Activated CD4-positive, alpha-beta T cell treated with anti-CD3 and anti-CD28 coated beads for 48 hours (primary cell): ENCODE data around the gene SLC27A1.

Experiments used
- DNase-seq: peaks from one replicate; pipeline ENCODE4 v3.0.0-alpha.2; 2020

SLC27A1 gene

DNA sequence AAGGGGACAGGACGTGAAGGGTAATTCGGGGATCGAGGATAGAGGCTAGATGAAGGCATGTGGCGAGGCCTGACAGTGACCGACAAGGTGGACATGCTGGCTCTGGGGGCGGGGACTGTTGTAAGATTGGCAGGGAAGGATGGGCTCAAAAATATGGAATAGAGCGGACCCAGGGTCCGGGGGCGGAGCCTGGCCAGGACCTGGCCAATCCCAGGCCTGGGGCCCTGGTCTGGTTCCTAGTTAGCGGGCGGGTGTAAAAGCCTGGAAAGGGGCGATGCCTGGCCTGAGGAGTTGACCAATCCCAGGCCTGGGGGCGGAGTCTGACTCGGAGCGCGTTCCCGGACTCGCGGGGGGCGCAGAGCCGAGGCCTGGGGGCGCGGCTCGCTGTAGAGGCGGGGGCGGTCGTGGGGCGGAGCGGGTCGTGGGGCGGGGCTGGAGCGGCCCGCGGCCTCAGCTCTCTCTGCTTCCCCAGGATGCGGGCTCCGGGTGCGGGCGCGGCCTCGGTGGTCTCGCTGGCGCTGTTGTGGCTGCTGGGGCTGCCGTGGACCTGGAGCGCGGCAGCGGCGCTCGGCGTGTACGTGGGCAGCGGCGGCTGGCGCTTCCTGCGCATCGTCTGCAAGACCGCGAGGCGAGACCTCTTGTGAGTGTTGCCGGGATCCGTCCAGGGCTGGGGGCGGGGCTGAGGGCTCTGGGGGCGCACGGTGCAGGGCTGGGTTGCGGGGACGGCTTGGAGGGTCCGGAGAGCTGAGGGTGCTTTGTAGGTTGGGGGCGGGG is at the start of gene SLC27A1:
SLC27A1 (plus strand) TSS at position 457 of the 774 bp plus-strand sequence; CDS start at position 474, 17 bp downstream.
- peak; percentile 93 for DNase-seq

DNA sequence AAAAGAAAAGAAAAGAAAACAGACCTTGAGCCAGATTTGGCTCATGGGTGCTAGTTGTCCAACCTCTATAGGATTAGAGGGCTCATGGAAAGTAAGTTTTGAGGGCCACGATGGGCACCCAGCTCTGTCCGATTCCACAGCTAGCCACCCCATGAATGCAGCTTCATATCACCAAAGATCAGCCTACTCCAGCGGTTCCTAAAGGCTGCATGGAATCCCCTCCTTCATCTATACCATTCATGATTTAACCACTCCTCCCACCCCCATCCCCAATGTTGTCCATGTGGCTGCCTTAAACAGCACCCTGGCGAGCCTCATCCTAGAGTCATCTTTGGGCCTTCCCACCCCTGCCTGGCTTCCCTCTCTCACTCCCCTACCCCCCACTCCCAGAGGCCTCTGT is 48.4 kb upstream of the SLC27A1 start:
- no peak for DNase-seq

DNA sequence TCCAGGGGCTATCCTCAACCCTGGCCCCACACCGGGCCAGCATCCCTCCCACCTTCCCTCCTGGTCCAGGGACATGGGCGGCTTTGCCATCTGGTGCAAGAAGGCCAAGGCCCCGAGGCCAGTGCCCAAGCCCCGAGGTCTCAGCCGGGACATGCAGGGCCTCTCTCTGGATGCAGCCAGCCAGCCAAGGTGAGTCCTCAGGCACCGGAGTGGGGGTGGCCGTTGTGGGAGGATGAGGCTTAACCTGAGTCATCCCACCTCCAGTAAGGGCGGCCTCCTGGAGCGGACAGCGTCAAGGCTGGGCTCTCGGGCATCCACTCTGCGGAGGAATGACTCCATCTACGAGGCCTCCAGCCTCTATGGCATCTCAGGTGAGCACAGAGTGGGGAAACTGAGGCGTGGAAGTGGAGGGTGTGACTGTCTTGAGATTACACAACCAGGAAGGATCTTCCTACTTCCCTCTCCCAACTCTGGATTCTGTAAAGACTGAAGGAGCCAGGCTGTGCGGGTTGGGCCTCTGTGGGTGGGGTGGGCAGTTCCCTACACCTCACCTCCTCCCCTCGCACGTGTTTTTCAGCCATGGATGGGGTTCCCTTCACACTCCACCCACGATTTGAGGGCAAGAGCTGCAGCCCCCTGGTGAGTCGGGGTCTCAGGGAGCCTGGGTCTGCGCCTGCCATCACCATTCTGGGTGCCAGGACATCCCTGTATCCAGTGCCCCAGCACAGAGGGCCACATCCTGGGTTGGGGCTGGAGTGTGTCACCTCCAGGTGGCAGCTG is 46.7 kb upstream of the SLC27A1 start:
- DNase-seq: no peak

DNA sequence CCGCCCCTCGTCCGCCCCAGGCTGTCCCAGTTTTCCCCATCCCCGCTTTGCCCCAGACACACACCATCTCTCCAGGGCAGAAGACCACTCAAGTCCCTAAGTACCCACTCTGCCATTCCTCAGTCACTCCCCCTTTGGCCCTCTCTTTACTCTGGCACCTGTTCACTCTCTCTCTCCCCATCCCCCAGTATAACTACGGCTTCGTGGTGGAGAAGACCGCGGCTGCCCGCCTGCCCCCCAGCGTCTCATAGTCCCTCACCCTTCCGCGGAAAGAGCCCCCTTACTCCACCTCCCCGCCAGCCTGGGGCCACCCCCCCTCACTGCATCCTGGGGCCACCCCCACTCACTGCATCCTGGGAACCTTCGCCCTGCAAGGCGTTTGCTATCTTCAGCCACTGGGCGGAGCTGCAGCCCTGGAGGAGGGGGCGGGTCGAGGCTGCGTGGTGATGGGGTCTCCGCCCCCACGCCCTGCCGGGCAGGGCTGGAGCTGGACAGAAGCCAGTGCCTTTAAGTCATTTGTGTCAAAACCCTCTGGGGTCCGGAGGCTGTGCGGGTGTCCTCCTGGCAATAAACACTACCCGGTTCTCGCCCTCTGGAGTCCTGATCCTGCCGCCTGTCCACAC is 45.5 kb upstream of the SLC27A1 start:
- peak; percentile 58 for DNase-seq

DNA sequence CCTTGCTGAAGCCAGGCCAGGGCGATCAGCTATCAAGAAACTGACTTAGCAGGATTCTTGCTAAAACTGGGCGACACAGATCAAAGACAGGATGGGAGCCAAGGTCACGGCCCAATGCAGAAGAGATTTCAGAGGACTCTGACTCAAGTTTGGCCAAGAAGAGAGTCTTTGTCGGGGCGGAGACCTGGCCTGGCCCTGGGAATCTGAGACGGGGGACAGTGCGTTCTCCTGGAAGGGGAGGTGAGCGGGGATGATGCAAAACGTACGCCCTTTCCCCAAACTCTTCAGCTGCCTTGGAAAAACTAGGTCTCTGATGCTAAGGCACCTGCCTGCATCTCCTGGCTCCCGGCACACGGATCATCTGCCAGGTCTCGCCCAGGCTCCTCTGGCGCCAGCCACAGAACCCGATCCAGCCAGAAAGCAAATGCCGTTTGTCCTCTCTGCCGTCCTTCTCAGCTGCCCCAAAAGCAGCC is 40.6 kb upstream of the SLC27A1 start:
- no peak for DNase-seq

DNA sequence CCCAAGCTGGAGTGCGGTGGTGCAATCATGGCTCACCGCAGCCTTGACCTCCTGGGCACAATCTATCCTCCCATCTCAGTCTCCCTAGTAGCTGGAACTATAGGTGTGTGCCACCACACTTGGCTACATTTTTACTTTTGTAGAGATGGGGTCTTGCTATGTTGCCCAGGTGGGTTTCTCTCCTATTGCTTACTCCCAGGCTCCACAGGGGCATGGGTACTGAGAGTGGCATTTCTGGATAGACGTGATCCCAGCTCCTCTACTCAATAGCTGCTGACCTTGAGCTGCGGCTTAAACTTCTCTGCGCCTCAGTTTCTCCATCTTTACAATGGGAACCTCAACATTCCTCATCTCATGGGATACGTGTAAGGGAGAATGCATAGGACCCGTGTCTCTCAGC is 38.9 kb upstream of the SLC27A1 start:
- DNase-seq: no peak

DNA sequence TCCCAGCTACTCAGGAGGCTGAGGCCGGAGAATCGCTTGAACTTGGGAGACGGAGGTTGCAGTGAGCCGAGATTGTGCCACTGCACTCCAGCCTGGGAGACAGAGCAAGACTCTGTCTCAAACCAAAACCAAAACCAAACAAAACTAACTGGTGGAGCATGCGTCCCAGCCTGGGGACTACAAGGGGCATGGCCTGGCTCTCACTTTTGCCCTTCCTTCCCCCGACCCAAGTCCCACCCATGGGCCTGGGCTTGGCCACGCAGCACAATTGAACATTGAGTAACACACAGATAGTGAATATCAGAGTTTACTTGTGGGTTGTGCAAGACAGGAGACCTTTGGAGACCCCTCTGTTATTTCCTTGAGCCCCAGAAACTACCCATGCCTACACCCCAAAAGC is 35.1 kb upstream of the SLC27A1 start:
- DNase-seq: no peak

DNA sequence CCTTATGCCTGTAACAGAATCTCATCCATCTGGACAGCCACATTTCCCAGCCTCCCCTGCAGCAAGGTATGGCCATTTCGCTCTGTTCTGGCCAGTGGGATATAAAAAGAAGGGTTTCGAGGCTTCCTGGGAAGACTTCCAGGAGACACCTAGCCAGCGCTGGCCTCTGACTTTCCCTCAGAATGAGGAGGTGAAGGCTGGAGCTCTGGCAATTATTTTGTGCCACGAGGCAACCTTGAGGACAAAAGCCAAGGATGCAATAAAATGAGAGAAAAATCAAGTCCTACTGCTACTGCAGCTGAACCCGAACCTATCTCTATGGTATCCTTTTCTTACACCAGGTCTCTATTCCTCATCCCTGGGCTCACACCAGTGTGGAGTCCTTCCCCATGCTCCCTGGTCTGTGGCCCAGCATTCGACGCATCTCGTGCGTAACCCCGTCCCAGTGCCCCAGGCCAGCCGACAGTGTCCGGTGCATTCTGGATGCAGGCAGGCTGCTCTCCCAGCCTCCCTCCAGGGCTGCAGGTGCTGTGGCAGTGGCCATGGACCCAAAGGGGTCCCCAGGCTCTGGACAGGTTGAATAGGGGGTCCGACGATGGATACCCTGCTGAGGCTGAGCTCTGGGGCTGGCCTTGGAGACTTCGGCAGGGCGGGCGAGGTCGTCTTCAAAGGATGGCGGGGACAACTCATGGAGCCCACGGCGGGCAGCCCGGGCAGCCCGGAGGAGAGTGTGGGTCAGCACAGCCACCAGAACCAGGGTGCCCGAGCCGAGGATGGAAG is 34.0 kb upstream of the SLC27A1 start:
- no peak for DNase-seq

DNA sequence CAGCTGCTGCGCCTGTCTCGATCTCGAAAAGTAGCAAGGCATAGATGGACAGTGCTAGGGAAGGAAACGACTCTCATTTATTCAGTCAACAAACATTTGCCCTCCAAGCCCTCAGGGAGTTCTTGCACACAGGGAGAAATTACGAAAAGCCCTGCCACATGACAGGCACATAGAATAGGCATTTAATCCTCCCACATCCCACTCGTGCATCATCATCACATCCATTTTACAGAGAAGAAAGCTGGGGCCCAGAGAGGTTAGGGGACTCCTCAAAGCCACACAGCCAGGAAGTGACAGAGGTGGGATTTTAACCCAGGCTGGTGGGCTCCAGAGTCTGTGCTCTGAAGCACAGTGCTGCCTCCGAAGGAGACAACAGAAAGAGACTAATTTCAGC is 33.5 kb upstream of the SLC27A1 start:
- DNase-seq: no peak

DNA sequence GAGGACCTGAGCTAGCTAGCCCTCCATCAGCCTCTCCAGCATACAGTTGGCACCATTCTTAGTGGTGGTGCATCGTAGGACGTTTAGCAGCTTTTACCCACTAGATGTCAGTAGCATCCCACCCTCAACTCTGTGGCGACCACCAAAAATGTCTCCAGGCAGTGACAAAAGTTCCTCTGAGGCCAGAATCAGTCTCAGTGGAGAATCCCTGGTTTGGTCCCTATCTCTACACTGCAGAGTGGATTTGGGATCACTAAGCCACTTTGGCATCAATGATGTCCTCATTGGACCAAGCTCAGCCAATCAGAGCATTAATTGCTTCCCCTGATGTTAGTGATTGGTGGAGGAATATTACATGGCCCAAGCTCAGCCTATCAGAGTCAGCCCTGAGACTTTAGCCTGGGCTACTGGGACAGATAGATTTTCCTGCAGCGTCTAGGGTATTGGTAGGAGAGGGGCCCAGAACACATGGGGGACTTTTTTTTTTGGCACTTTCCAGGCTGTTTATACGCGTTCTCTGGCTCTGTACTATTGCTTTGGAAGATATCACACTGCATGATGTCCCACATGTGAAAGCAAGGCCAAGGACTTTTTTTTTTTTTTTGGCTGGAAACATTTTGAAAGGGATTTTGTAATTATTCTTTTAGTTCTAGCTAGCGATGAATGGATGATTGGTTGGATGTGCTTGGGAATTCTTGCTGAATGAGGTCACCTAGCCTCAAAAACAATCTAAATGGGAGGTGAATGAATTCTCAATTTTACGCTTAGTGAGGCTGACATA is 28.9 kb upstream of the SLC27A1 start:
- DNase-seq: peak; percentile 34

DNA sequence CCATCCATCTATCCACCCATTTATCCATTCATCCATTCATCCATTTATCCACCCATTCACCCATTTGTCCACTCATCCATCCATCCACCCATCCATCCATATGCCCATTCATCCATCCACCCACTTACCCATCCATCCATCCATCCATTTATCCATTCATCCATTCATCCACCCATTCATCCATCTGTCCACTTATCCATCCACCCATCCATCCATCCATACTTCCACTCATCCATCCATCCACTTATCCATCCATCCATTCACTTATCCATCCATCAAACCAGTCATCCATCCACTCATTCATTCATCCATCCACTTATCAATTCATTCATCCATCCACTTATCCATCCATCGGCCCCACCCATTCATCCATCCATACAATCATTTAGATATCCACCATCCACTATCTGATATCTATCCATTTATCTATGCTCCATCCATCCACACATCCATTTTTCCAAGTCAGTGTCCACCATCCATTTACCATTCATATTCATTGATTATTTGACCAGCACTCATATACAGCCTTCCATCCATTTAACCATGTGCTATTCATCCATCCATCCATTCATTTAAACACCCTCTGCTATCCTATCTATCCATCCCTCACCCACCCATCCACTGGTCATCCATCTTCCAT is 24.7 kb upstream of the SLC27A1 start:
- DNase-seq: no peak

DNA sequence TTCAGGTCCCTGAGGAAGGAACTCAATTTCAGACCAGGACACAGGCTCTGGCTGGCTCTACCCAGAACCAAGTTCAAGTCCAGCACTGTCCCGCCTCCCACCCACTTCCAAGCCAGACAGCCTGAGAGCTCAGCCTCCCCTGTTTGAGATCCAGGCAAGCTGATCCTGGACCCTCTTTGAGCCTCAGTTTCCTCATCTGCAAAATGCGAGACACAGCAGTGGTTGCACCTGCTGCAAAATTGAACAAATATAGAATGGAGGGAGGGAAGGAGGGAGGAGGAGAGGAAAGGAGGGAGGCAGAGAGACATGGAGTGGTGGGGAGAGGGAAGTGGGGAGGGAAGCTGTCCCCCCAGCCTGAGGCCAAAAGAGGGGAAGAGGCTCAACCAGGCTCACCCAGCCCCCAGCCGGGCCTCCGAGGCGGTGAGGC is 22.6 kb upstream of the SLC27A1 start:
- no peak for DNase-seq

DNA sequence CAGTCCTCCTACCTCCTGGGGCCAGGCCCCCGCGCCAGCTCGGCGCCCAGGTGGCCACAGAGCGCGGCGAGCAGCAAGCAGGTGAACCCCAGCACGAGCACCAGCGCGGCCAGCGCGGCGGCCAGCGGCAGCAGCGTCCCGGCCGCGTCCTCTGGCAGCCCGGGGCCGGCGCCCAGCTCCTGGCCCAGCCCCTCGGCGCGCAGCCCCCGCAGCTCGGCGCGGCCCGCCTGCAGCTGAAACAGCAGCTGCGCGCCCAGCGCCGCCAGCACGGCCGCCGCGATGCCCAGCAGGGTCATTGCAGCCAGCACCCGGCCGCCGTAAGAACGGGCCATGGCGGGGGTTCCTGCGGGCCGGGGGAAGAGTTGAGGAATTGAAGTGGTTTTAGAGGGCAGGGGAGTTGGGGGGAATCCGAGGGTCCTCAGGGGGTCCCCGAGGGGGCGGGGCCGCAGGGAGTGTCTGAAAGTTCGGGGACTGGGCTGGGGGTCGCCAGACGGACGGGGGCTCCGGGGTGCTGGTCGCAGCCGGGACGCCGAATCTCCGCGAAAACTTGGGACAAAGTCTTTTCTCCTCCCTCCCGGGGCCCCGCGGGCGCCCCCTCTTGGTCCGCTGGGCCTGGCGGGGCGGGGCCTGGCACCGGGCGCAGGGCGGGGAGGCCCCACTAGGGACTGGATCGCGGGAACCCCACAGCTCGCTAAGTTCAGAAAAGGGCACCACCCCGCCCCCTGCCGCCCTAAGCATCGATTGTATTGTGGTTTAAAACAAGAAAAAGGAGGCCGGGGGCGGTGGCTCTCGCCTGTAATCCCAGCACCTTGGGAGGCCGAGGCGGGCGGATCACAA is 22.0 kb upstream of the SLC27A1 start, which contains the start of gene TMEM221:
TMEM221 (minus strand) TSS at position 538 of the 837 bp plus-strand sequence; CDS start at position 332, 206 bp downstream.
- peak; percentile 70 for DNase-seq

DNA sequence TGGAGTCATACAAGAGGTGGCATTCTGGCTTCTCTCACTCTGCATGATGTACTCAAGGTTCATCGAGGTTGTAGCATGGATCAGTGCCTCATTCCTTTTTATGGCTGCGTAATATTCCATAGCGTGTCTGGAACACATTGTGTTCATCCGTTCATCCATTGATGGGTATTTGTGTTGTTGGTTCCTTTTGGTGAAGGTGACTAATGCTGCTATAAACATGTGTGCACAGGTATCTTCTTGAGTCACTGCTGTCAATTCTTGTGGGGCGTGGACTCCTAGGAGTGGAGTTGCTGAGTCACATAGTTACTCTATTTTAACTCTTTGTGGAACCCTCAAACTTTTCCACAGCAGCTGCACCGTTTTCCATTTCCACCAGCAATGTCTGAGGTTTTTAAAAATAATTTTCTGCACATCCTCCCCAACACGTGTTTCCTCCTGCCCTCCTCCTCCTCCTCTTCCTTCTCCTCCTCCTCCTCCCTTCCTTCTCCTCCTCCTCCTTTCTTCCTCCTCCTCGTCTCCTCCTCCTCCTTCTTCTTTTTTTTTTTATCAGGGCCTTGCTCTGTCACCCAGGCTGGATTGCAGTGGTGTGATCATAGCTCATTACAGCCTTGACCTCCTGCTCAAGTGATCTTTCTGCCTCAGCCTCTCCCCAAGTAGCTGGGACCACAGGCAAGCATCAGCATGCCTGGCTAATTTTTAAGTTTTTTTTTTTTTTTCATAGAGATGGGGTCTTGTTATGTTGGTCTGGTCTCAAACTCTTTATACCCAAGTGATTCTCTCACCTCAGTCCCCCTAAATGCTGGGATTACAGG is 19.9 kb upstream of the SLC27A1 start:
- DNase-seq: peak; percentile 74

DNA sequence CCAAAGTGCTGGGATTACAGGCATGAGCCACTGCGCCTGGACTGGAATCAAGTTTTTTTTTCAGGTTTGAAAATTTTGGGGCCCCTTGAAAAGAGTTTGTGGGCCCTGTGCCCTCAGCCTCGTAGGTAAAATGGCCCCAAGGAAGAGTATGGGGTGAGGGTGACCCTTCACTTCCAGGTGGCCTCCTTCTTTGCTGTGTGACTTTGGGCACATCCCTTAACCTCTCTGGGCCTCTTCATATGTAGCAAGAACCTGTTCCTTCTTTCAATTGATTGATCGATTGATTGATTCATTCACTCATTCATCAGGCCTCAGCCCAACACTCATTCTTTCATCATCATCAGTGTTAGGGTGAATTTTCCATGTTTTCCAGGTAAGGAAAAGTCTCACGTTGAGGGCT is 18.5 kb upstream of the SLC27A1 start:
- DNase-seq: no peak

DNA sequence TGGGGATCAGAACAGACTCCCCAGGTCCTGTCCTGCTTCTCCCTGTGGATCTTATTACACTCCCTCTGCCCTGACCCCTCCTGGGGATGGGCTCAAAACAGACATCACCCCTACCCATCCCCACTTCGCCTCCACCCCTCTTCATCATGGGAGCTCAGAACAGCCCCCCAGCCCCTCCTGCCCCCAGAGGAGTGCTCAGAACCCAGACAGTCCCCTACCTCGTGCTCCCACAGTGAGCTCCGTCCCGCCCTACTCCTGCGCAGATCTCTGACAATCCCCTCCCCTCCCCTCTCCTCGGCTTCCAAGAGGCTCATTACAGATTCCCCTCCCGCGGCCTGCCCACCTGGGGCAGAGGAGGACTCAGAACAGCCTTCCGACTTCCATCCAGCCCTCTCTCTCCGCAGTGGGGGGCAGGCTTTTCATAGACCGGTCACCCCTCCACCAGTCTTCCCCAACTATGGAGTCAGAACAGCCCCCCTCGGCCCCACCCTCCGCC is 15.7 kb upstream of the SLC27A1 start:
- DNase-seq: no peak

DNA sequence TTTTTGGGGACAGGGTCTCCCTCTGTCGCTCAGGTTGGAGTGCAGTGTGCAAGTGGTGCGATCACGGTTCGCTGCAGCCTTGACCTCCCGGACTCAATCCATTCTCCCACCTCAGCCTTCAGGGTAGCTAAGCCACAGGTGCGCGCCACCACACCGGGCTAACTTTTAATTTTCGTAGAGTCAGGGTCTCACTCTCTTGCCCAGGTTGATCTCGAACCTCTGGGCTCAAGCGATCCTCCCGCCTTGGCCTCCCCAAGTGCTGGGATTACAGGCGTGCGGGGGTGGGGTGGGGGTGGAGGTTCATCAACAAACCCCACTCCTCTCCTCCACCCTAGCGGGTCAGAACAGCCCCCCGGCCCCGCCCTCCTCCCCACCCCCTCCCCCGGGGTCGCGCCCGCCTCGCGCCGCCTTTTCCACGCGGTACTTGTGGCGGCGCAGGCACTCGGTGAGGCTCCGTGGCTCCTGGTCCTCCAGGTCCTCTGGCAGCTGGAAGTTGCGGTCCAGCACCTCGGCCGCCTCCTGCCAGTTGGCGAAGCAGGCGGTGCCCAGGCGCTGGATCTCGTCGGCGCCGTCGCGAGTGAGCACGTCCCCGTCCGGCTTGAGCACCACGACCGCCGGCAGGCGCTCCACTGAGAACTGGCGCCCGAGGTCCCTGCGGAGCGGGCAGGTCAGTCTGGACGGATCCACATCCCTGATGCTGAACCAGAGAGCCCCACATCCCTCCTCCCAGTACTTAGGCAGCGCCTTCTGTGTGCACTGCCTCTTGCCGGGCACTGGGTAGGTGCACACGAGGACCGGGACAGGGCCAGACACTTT is 14.8 kb upstream of the SLC27A1 start:
- DNase-seq: no peak

DNA sequence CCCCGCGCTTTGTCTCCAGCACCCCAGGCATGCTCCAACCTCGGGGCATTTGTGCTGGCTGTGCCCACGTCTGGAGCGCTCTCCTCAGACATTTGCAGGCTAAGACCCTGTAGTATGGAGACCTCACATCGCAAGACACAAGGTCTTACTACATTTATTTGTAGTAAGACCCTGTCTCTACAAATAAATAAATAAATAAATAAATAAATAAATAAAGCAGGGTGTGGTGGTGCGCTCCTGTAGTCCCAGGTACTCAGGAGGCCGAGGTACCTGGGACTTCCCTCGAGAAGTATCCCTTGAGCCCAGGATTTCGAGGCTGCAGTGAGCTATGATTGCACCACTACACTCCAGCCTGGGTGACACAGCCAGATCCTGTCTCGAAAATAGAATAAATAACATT is 14.2 kb upstream of the SLC27A1 start:
- no peak for DNase-seq
